Nephron progenitor cell (in vitro differentiated cells): ENCODE measurements around the gene COG1.
A peak's percentile ranks its signal among the peaks of the same experiment; 100 is the strongest.

ENCODE experiments used
- DNase-seq: peaks from one replicate; pipeline ENCODE4 v3.0.0; 2021
- H3K27ac Mint-ChIP-seq: 2 replicates; pipeline ENCODE4 v1.8.0; 2021; ENCODE audit warnings: mild to moderate bottlenecking, moderate library complexity, mixed read lengths
- H3K27me3 Mint-ChIP-seq: 2 replicates; pipeline ENCODE4 v1.8.0; 2021; ENCODE audit warnings: mild to moderate bottlenecking, low read depth, mixed read lengths; ENCODE audit not compliant: poor library complexity
- H3K36me3 Mint-ChIP-seq: 2 replicates; pipeline ENCODE4 v1.8.0; 2021; ENCODE audit warnings: low read depth, mixed read lengths
- H3K4me1 Mint-ChIP-seq: 2 replicates; pipeline ENCODE4 v1.8.0; 2021; ENCODE audit warnings: mixed read lengths
- H3K4me3 Mint-ChIP-seq: 2 replicates; pipeline ENCODE4 v1.8.0; 2021; ENCODE audit warnings: mild to moderate bottlenecking, moderate library complexity, mixed read lengths
- H3K9me3 Mint-ChIP-seq: 2 replicates; pipeline ENCODE4 v1.8.0; 2021; ENCODE audit warnings: mild to moderate bottlenecking, moderate library complexity, mixed read lengths
- CTCF ChIP-seq: fragments of 200-600 bp; sonication (generic); IDR thresholded peaks from 2 replicates; pipeline ENCODE4 v1.5.0; 2021; ENCODE audit warnings: antibody characterized with exemption

Gene COG1

GRCh38 chr17:73168667-73169066, 24.2 kb upstream of the COG1 start:
- no peak overlapping the region for H3K4me3 Mint-ChIP-seq
- peaks cover 4% of the 10 kb centered on the region for H3K9me3 Mint-ChIP-seq
- no peak for DNase-seq
- peaks cover 47% of the 10 kb centered on the region for H3K4me1 Mint-ChIP-seq
- H3K27ac Mint-ChIP-seq = no peak overlapping the region
- H3K36me3 Mint-ChIP-seq = peaks cover 31% of the 10 kb centered on the region
- peaks cover 54% of the 10 kb centered on the region for H3K27me3 Mint-ChIP-seq
- TF ChIP-seq CTCF = no peak

DNA sequence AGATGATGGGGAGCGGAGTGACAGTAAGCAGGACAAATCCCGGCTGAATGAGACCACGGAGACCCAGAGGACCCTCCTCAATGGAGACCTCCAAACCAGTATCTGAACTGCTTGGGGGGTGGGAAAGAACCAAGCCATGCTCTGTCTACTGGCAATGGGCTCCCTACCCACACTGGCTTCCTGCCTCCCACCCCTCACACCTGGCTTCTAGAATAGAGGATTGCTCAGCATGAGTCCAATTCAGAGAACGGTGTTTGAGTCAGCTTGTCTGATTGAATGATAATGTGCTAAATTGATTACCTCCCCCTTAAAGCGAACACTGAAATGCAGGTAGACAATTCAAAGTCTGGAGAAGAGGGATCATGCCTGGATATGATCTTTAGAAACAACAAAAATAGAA, 22.5 kb upstream of the COG1 start:
- peaks cover 4% of the 10 kb centered on the region for H3K9me3 Mint-ChIP-seq
- no peak for TF ChIP-seq CTCF
- no peak overlapping the region for H3K27ac Mint-ChIP-seq
- peaks cover 31% of the 10 kb centered on the region for H3K36me3 Mint-ChIP-seq
- H3K27me3 Mint-ChIP-seq = peaks cover 37% of the 10 kb centered on the region
- H3K4me1 Mint-ChIP-seq = peaks cover 33% of the 10 kb centered on the region
- no peak overlapping the region for H3K4me3 Mint-ChIP-seq
- DNase-seq = no peak

GRCh38 chr17:73172252-73172651, 20.6 kb upstream of the COG1 start:
- Mint-ChIP-seq H3K4me1 (peaks cover 16% of the 10 kb centered on the region), H3K4me3 (no peak overlapping the region), H3K27me3 (peaks cover 18% of the 10 kb centered on the region), H3K9me3 (peaks cover 4% of the 10 kb centered on the region), H3K27ac (peak overlapping the region; percentile 72), H3K36me3 (peaks cover 31% of the 10 kb centered on the region)
- no peak for TF ChIP-seq CTCF
- no peak for DNase-seq

- H3K27me3 Mint-ChIP-seq = peaks cover 8% of the 10 kb centered on the region
- H3K9me3 Mint-ChIP-seq = peaks cover 4% of the 10 kb centered on the region
- H3K4me1 Mint-ChIP-seq = peaks cover 13% of the 10 kb centered on the region
- no peak for TF ChIP-seq CTCF
- H3K4me3 Mint-ChIP-seq = no peak overlapping the region
- no peak overlapping the region for H3K27ac Mint-ChIP-seq
- H3K36me3 Mint-ChIP-seq = peaks cover 26% of the 10 kb centered on the region
- DNase-seq = no peak
Measured at GRCh38 chr17:73174126-73174525, 18.7 kb upstream of the COG1 start.

- no peak for DNase-seq
- peaks cover 3% of the 10 kb centered on the region for H3K27me3 Mint-ChIP-seq
- no peak for TF ChIP-seq CTCF
- peaks cover 7% of the 10 kb centered on the region for H3K36me3 Mint-ChIP-seq
- no peak overlapping the region for H3K27ac Mint-ChIP-seq
- H3K4me1 Mint-ChIP-seq = peaks cover 17% of the 10 kb centered on the region
- no peak overlapping the region for H3K4me3 Mint-ChIP-seq
- H3K9me3 Mint-ChIP-seq = no peaks in the 10 kb centered on the region
Measured at GRCh38 chr17:73175962-73176565, 16.8 kb upstream of the COG1 start.

DNA sequence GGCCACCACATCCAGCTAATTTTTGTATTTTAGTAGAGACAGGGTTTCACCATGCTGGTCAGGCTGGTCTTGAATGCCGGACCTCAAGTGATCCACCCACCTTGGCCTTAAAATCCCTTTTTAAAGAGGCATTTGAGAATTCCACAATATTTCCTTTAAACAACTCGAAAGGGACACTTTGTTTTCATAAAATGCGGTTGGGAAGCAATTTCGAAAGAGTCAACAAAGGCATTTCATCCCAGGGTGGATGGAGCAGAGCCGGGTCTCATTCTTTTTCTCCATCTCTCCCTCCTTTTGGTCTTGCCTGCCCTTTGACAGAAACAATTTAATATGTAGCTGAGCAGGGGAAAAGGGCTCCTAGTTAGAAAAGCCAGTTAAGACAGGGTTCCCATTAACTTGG, 13.5 kb upstream of the COG1 start:
- Mint-ChIP-seq H3K36me3 (no peaks in the 10 kb centered on the region), H3K9me3 (no peaks in the 10 kb centered on the region), H3K27ac (peak overlapping the region; percentile 48), H3K27me3 (peaks cover 11% of the 10 kb centered on the region), H3K4me1 (peaks cover 21% of the 10 kb centered on the region), H3K4me3 (no peak overlapping the region)
- no peak for DNase-seq
- TF ChIP-seq CTCF = no peak
